ENCODE measurements around the gene FIBP.

DNA sequence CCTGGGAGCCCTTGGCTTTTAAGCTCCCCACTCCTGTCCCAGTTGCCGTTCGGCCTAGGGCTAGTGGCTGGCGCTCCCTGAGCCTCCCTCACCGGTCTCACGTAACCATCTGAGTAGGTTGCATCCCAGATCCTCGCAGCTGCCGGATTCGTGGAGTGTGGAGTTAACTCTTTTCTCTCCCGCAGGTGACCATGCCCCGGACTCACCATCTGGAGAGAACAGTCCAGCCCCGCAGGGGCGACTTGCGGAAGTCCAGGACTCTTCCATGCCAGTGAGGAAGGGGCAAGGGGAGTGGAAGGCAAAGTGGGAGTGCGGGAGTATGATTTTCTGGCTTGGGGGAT is 27.1 kb downstream of the FIBP start:
- TF ChIP-seq, protein P1, sequence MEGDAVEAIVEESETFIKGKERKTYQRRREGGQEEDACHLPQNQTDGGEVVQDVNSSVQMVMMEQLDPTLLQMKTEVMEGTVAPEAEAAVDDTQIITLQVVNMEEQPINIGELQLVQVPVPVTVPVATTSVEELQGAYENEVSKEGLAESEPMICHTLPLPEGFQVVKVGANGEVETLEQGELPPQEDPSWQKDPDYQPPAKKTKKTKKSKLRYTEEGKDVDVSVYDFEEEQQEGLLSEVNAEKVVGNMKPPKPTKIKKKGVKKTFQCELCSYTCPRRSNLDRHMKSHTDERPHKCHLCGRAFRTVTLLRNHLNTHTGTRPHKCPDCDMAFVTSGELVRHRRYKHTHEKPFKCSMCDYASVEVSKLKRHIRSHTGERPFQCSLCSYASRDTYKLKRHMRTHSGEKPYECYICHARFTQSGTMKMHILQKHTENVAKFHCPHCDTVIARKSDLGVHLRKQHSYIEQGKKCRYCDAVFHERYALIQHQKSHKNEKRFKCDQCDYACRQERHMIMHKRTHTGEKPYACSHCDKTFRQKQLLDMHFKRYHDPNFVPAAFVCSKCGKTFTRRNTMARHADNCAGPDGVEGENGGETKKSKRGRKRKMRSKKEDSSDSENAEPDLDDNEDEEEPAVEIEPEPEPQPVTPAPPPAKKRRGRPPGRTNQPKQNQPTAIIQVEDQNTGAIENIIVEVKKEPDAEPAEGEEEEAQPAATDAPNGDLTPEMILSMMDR (IDR thresholded peaks at IDR 0.05), result no peak
- TF ChIP-seq POLR2A (IDR thresholded peaks at IDR 0.05) (no peak), POLR2AphosphoS5 (IDR thresholded peaks at IDR 0.05) (no peak)
